ENCODE measurements around the gene TCFL5.

DNA sequence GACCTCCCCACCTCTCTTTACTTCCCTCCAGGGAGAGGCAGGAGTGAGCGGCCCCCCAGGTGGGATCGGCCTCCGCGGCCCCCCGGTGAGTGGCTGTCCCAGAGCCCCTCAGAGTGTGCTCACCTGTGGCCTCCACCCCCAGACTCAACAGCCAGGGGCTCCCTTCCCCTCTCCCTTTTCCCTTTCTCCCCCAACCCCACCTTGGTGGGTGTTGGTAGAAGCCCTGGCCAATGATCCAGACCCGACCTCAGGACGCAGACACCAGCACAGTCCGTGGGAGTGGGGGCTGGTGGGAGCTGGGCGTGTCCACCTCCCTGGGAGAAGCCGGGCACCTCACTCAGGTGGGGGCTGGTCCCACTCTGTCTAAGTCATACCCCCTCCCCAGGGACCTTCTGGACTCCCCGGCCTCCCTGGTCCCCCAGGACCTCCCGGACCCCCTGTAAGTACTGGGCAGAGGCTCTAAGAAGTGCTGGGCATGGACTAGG is 39.9 kb downstream of the TCFL5 start:
- TF ChIP-seq, protein P1, sequence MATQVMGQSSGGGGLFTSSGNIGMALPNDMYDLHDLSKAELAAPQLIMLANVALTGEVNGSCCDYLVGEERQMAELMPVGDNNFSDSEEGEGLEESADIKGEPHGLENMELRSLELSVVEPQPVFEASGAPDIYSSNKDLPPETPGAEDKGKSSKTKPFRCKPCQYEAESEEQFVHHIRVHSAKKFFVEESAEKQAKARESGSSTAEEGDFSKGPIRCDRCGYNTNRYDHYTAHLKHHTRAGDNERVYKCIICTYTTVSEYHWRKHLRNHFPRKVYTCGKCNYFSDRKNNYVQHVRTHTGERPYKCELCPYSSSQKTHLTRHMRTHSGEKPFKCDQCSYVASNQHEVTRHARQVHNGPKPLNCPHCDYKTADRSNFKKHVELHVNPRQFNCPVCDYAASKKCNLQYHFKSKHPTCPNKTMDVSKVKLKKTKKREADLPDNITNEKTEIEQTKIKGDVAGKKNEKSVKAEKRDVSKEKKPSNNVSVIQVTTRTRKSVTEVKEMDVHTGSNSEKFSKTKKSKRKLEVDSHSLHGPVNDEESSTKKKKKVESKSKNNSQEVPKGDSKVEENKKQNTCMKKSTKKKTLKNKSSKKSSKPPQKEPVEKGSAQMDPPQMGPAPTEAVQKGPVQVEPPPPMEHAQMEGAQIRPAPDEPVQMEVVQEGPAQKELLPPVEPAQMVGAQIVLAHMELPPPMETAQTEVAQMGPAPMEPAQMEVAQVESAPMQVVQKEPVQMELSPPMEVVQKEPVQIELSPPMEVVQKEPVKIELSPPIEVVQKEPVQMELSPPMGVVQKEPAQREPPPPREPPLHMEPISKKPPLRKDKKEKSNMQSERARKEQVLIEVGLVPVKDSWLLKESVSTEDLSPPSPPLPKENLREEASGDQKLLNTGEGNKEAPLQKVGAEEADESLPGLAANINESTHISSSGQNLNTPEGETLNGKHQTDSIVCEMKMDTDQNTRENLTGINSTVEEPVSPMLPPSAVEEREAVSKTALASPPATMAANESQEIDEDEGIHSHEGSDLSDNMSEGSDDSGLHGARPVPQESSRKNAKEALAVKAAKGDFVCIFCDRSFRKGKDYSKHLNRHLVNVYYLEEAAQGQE (IDR thresholded peaks at IDR 0.05; ENCODE audit: insufficient read depth in 1 of 2, low read depth in 2 of 2, low read length in 1 of 2) = no peak
- TF ChIP-seq, protein P2, sequence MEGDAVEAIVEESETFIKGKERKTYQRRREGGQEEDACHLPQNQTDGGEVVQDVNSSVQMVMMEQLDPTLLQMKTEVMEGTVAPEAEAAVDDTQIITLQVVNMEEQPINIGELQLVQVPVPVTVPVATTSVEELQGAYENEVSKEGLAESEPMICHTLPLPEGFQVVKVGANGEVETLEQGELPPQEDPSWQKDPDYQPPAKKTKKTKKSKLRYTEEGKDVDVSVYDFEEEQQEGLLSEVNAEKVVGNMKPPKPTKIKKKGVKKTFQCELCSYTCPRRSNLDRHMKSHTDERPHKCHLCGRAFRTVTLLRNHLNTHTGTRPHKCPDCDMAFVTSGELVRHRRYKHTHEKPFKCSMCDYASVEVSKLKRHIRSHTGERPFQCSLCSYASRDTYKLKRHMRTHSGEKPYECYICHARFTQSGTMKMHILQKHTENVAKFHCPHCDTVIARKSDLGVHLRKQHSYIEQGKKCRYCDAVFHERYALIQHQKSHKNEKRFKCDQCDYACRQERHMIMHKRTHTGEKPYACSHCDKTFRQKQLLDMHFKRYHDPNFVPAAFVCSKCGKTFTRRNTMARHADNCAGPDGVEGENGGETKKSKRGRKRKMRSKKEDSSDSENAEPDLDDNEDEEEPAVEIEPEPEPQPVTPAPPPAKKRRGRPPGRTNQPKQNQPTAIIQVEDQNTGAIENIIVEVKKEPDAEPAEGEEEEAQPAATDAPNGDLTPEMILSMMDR (IDR thresholded peaks at IDR 0.05) = no peak
- no peak for TF ChIP-seq SIN3A (IDR thresholded peaks at IDR 0.05; ENCODE audit: borderline replicate concordance, insufficient read depth, low read depth, low read length)
